T-helper 2 cell treated with Interferon-gamma antibody and Interleukin-4, amounts not matched to agents 5 μg/mL and 100 μg/mL, for 36 hours (primary cell): ENCODE data around the gene TNNI3.
"Not testable (repeated sequence)": the region's sequence is repeated elsewhere in the genome, so short reads cannot be mapped to it uniquely, and the experiment has no call there.

Experiments
- DNase-seq: peaks from one replicate; pipeline ENCODE4 v3.0.0; 2021; ENCODE audit warnings: low spot score
- H3K27ac Mint-ChIP-seq: one replicate; pipeline ENCODE4 v1.8.0; 2021; ENCODE audit warnings: mild to moderate bottlenecking, mixed read lengths
- H3K27me3 Mint-ChIP-seq: one replicate; pipeline ENCODE4 v1.8.0; 2021; ENCODE audit warnings: low read depth, mixed read lengths
- H3K36me3 Mint-ChIP-seq: one replicate; pipeline ENCODE4 v1.8.0; 2021; ENCODE audit warnings: low read depth, mixed read lengths
- H3K4me1 Mint-ChIP-seq: one replicate; pipeline ENCODE4 v1.8.0; 2021; ENCODE audit warnings: low read depth, mixed read lengths
- H3K4me3 Mint-ChIP-seq: one replicate; pipeline ENCODE4 v1.8.0; 2022; ENCODE audit warnings: mild to moderate bottlenecking, moderate library complexity, mixed read lengths
- H3K9me3 Mint-ChIP-seq: one replicate; pipeline ENCODE4 v1.8.0; 2021; ENCODE audit warnings: mixed read lengths

TNNI3 gene

GRCh38 chr19:55116859-55117662, 40.5 kb downstream of the TNNI3 start, which contains the start of gene PPP1R12C:
Gene PPP1R12C, minus strand, starts transcription at chr19:55117637. Its CDS starts 94 bp downstream, at chr19:55117543.
- no peaks in the 10 kb centered on the region for H3K9me3 Mint-ChIP-seq
- DNase-seq = no peak
- H3K4me1 Mint-ChIP-seq = peaks cover 33% of the 10 kb centered on the region
- peak within 1 kb of the TSS; percentile 97 for H3K27ac Mint-ChIP-seq
- H3K36me3 Mint-ChIP-seq = peaks cover 12% of the 10 kb centered on the region
- peak within 1 kb of the TSS; percentile 100 for H3K4me3 Mint-ChIP-seq
- H3K27me3 Mint-ChIP-seq = peaks cover 7% of the 10 kb centered on the region

- H3K4me1 Mint-ChIP-seq = peaks cover 33% of the 10 kb centered on the region
These were observed 41.2 kb downstream of the TNNI3 start for GRCh38 chr19:55116232-55116858.

GRCh38 chr19:55115446-55116065, 42.0 kb downstream of the TNNI3 start:
- Mint-ChIP-seq H3K4me3 (peak overlapping the region; percentile 97), H3K27ac (peak overlapping the region; percentile 97), H3K36me3 (peaks cover 15% of the 10 kb centered on the region), H3K27me3 (peaks cover 4% of the 10 kb centered on the region), H3K9me3 (no peaks in the 10 kb centered on the region), H3K4me1 (peaks cover 33% of the 10 kb centered on the region)
- DNase-seq = no peak

More at GRCh38 chr19:55116232-55116858, 41.2 kb downstream of the TNNI3 start:
- peaks cover 12% of the 10 kb centered on the region for H3K36me3 Mint-ChIP-seq
- peak; percentile 51 for DNase-seq
- peak overlapping the region; percentile 97 for H3K4me3 Mint-ChIP-seq
- peaks cover 5% of the 10 kb centered on the region for H3K27me3 Mint-ChIP-seq
- H3K27ac Mint-ChIP-seq = peak overlapping the region; percentile 97
- H3K9me3 Mint-ChIP-seq = no peaks in the 10 kb centered on the region

GRCh38 chr19:55114566-55115145, 42.9 kb downstream of the TNNI3 start:
- peaks cover 1% of the 10 kb centered on the region for H3K27me3 Mint-ChIP-seq
- peak overlapping the region; percentile 55 for H3K27ac Mint-ChIP-seq

GRCh38 chr19:55113570-55114039, 43.9 kb downstream of the TNNI3 start:
- Mint-ChIP-seq H3K27me3 (no peaks in the 10 kb centered on the region), H3K36me3 (peaks cover 26% of the 10 kb centered on the region), H3K27ac (no peak overlapping the region), H3K4me3 (no peak overlapping the region), H3K9me3 (no peaks in the 10 kb centered on the region), H3K4me1 (peaks cover 24% of the 10 kb centered on the region)
- no peak for DNase-seq

More at GRCh38 chr19:55114566-55115145, 42.9 kb downstream of the TNNI3 start:
- Mint-ChIP-seq H3K4me1 (peaks cover 30% of the 10 kb centered on the region), H3K36me3 (peaks cover 18% of the 10 kb centered on the region), H3K9me3 (no peaks in the 10 kb centered on the region), H3K4me3 (peak overlapping the region; percentile 67)
- DNase-seq = no peak

- H3K27ac Mint-ChIP-seq = no peak overlapping the region
These were observed 44.6 kb downstream of the TNNI3 start for GRCh38 chr19:55112777-55113569.

GRCh38 chr19:55112246-55112776, 45.2 kb downstream of the TNNI3 start:
- no peak overlapping the region for H3K4me3 Mint-ChIP-seq
- peaks cover 16% of the 10 kb centered on the region for H3K4me1 Mint-ChIP-seq
- H3K27ac Mint-ChIP-seq = no peak overlapping the region
- peaks cover 31% of the 10 kb centered on the region for H3K36me3 Mint-ChIP-seq
- H3K9me3 Mint-ChIP-seq = no peaks in the 10 kb centered on the region
- H3K27me3 Mint-ChIP-seq = no peaks in the 10 kb centered on the region
- DNase-seq = no peak

More at GRCh38 chr19:55112777-55113569, 44.6 kb downstream of the TNNI3 start:
- Mint-ChIP-seq H3K27me3 (no peaks in the 10 kb centered on the region), H3K4me1 (peaks cover 18% of the 10 kb centered on the region), H3K36me3 (peaks cover 29% of the 10 kb centered on the region), H3K9me3 (no peaks in the 10 kb centered on the region), H3K4me3 (no peak overlapping the region)
- DNase-seq = no peak

- H3K27ac Mint-ChIP-seq = no peak overlapping the region
- peaks cover 28% of the 10 kb centered on the region for H3K36me3 Mint-ChIP-seq
- H3K27me3 Mint-ChIP-seq = no peaks in the 10 kb centered on the region
- H3K9me3 Mint-ChIP-seq = no peaks in the 10 kb centered on the region
- H3K4me3 Mint-ChIP-seq = no peak overlapping the region
- H3K4me1 Mint-ChIP-seq = peaks cover 12% of the 10 kb centered on the region
- DNase-seq = no peak
These were observed 46.2 kb downstream of the TNNI3 start for GRCh38 chr19:55111238-55111831.

GRCh38 chr19:55109527-55110291, 47.8 kb downstream of the TNNI3 start:
- Mint-ChIP-seq H3K27me3 (no peaks in the 10 kb centered on the region), H3K4me3 (no peak overlapping the region), H3K9me3 (no peaks in the 10 kb centered on the region), H3K27ac (no peak overlapping the region), H3K36me3 (peaks cover 29% of the 10 kb centered on the region), H3K4me1 (no peaks in the 10 kb centered on the region)
- DNase-seq = no peak

- H3K4me1 Mint-ChIP-seq, H3K27me3 Mint-ChIP-seq, DNase-seq, H3K9me3 Mint-ChIP-seq, H3K27ac Mint-ChIP-seq, H3K4me3 Mint-ChIP-seq: not testable (repeated sequence)
- peaks cover 42% of the 10 kb centered on the region for H3K36me3 Mint-ChIP-seq
These were observed 50.3 kb downstream of the TNNI3 start for GRCh38 chr19:55107252-55107651.

- no peak for DNase-seq
- Mint-ChIP-seq H3K9me3 (peaks cover 7% of the 10 kb centered on the region), H3K27me3 (no peaks in the 10 kb centered on the region), H3K27ac (no peak overlapping the region), H3K4me1 (no peaks in the 10 kb centered on the region), H3K36me3 (peaks cover 47% of the 10 kb centered on the region), H3K4me3 (no peak overlapping the region)
These were observed 50.9 kb downstream of the TNNI3 start for GRCh38 chr19:55106591-55106990.

GRCh38 chr19:55105237-55105636, 52.3 kb downstream of the TNNI3 start:
- no peaks in the 10 kb centered on the region for H3K4me1 Mint-ChIP-seq
- no peak overlapping the region for H3K4me3 Mint-ChIP-seq
- no peaks in the 10 kb centered on the region for H3K27me3 Mint-ChIP-seq
- no peak for DNase-seq
- no peak overlapping the region for H3K27ac Mint-ChIP-seq
- H3K36me3 Mint-ChIP-seq = peaks cover 45% of the 10 kb centered on the region
- H3K9me3 Mint-ChIP-seq = peaks cover 7% of the 10 kb centered on the region
